Activated T-cell treated with anti-CD3 and anti-CD28 coated beads, Interleukin-2, amount 50 U/mL, for 4 hours (primary cell): Measurements from ENCODE around the gene SERPINA5. TPM values are rescaled to one million over a fixed set of nuclear protein-coding genes. Genes with fewer than 3 reads are reported as not detected.
"Not testable (repeated sequence)": the region's sequence is repeated elsewhere in the genome, so short reads cannot be mapped to it uniquely, and the experiment has no call there.

Source experiments
- ATAC-seq, 2 donors: fragments of 200-7000 bp; cut with Tn5 transposase; one replicate each; pipeline ENCODE4 v1.10.0; 2021
- DNase-seq: peaks from one replicate; pipeline ENCODE4 v3.0.0-alpha.2; 2020
- H3K27me3 Mint-ChIP-seq: one replicate; pipeline ENCODE4 v1.8.0; 2021; ENCODE audit warnings: low read depth, mixed read lengths
- H3K36me3 Mint-ChIP-seq: one replicate; pipeline ENCODE4 v1.8.0; 2022; ENCODE audit warnings: mixed read lengths; ENCODE audit not compliant: insufficient read depth
- H3K4me1 Mint-ChIP-seq: one replicate; pipeline ENCODE4 v1.8.0; 2021; ENCODE audit warnings: low read depth, mixed read lengths
- H3K4me3 Mint-ChIP-seq: one replicate; pipeline ENCODE4 v1.8.0; 2021; ENCODE audit warnings: mild to moderate bottlenecking, moderate library complexity, mixed read lengths
- H3K9me3 Mint-ChIP-seq: one replicate; pipeline ENCODE4 v1.8.0; 2021; ENCODE audit warnings: mixed read lengths
- total RNA-seq, 3 donors: library from RNA; stranded (reverse); gene quantifications; one replicate each; pipeline ENCODE4 v1.2.1, GENCODE V29; 2021

The SERPINA5 gene
- total RNA-seq, 3 donors from 2014 or later: 0.29 to 0.58 (median 0.38) TPM

DNA sequence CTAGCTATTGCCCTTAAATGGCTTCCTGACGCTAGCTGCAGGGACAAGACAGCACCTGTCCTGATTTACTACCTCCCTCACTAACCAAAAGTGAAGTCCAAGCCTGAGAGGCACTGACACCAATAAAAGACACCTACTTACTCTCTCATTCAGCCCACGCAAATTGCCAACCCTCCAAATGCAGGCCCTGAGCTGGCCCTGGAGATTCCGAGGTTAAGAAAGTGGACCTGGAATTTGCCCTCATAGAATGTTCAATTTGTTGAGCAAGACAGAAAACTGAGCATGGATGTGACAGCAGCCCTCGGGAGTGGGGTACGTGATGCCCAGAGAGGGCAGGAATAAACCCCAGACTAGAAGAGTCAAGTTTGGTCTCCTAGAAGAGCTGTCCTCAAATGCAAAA is 47.4 kb downstream of the SERPINA5 start:
- DNase-seq (no peak), ATAC-seq (no peak)
- Mint-ChIP-seq H3K36me3 (no peaks in the 10 kb centered on the region), H3K9me3 (no peaks in the 10 kb centered on the region), H3K27me3 (peaks cover 9% of the 10 kb centered on the region), H3K4me3 (no peak overlapping the region), H3K4me1 (no peaks in the 10 kb centered on the region)

DNA sequence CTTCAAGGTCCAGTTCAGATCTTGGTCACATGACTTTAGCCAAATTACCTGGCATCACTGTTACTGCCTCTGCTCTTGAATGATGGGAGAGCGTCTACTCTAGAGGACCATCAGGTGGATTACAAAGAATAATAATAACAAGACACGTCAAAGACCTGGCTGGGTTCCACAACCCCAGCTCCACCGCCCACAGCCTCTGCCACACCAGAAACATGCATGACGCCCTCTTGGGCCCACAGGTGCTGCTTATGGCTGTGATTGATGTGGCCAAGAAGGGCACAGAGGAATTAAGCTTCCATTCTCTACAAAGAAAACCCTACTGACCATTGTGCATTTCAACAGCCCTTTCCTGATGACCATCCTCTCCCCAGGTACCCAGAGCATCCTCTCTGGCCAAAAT is 49.2 kb downstream of the SERPINA5 start:
- Mint-ChIP-seq H3K4me3 (no peak overlapping the region), H3K36me3 (no peaks in the 10 kb centered on the region), H3K9me3 (no peaks in the 10 kb centered on the region), H3K4me1 (no peaks in the 10 kb centered on the region), H3K27me3 (peaks cover 12% of the 10 kb centered on the region)
- ATAC-seq (no peak), DNase-seq (no peak)

DNA sequence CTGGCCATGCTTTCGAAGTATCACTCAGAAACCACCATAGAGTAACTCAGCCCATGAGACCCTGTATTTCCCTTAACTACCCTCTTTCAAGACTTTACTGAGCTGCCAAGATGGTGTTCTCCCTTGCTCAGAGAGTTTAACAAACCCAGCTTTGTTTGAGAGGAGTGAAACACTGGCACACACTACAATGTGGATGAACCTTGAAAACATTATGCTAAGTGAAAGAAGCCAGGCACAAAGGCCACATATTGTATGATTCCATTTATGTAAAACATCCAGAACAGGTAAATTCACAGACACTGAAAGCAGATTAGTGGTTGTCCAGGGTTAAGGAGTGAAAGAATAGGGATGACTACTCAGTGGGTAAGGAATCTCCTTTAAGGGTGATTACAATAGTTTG is 49.8 kb downstream of the SERPINA5 start:
- H3K9me3 Mint-ChIP-seq: no peaks in the 10 kb centered on the region
- no peak overlapping the region for H3K4me3 Mint-ChIP-seq
- H3K4me1 Mint-ChIP-seq: no peaks in the 10 kb centered on the region
- ATAC-seq: no peak
- peaks cover 12% of the 10 kb centered on the region for H3K27me3 Mint-ChIP-seq
- DNase-seq: no peak
- no peaks in the 10 kb centered on the region for H3K36me3 Mint-ChIP-seq

DNA sequence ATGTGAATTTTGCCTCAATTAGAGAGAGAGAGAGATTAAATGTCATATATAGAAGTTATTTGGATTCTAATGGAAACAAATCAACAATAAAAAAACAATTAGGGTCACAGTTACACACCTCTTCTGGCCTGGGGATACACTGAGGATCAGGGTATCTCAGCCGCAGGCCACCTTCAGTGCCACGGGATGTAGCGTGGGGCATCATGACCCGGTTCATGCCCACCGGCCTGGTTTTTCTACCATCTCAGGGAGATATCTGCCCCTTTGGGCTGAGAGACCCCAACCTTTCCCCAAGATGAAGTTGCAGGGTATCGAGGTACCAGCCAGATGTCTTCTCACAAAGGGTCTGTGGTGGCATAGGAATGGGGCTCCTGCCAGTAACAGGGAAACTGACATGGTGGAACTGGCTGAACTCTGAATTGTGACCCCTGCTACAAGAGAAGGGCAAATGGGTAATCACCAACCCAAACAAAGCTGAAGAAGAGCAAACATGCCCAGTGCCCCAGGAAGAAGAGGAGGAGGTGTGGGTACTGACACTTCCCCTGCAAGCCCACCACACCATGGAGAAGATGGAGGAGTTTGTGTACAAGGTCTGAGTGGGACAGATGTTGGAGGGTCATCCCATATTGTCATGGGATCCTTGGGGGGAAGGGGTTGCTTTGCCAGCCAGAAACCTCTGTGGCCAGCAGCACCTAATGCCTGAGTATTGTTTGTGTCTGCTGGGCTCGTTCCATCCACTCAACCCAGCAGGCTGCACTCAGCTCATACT is 50.5 kb downstream of the SERPINA5 start:
- Mint-ChIP-seq H3K4me1 (no peaks in the 10 kb centered on the region), H3K9me3 (no peaks in the 10 kb centered on the region), H3K36me3 (no peaks in the 10 kb centered on the region), H3K4me3 (no peak overlapping the region), H3K27me3 (peaks cover 12% of the 10 kb centered on the region)
- no peak for DNase-seq
- no peak for ATAC-seq

DNA sequence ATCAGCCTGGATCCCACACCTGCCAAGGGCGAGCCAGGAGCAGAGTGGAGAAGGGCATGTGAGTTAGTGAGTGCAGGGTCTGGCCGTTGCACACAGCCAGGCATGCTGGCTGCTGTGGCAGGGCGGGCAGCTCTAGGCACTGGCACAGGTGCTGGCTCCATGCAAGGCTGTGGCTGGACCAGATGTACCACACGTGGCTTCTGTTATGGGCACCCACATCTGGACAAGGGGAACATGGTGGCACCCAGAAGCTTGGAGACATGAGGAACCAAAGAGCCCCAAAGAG is 51.0 kb downstream of the SERPINA5 start:
- ATAC-seq (no peak), DNase-seq (no peak)
- Mint-ChIP-seq H3K4me3 (no peak overlapping the region), H3K27me3 (peaks cover 9% of the 10 kb centered on the region), H3K36me3 (no peaks in the 10 kb centered on the region), H3K4me1 (no peaks in the 10 kb centered on the region), H3K9me3 (no peaks in the 10 kb centered on the region)

DNA sequence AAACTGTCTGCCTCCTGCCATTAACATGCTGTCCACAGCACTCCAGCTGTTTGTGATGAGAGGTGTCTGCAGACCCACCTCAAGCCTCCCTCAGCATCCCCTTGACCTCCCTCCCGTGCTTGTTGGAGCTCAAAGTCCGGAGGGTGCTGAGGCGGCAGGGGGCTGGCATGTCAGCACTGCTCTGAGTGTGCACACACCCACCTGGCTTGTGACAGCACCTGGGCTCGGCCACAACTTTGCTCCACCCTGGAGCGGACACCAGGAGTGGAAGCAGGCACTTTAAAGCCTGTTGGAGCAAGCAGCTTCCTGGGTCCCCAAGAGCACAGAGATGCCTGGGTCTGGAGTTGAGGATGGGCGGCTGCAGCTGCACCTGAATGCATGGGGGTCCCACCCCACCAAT is 51.9 kb downstream of the SERPINA5 start:
- ATAC-seq (no peak), DNase-seq (no peak)
- H3K4me1 Mint-ChIP-seq: no peaks in the 10 kb centered on the region
- H3K4me3 Mint-ChIP-seq: no peak overlapping the region
- no peaks in the 10 kb centered on the region for H3K36me3 Mint-ChIP-seq
- H3K27me3 Mint-ChIP-seq: peaks cover 6% of the 10 kb centered on the region
- no peaks in the 10 kb centered on the region for H3K9me3 Mint-ChIP-seq

DNA sequence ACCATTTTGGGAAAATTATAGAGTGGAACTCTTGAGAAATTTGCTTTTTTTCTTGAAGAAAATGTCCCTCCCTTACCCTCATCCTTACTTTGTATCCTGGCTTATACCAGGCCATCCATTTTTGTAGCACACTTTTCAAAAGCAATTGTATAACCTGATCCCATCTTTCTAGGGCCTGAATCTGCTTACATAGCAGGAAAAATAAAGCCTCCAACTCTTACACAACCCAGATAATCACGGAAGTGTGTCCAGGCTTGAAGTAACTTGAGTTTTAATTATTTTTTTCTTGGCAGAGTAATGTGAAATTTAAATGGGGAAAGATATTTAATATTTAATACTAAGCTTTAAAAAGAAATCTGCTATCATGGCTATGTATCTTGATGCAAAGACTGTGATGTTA is 53.9 kb downstream of the SERPINA5 start:
- DNase-seq (no peak), ATAC-seq (no peak)
- Mint-ChIP-seq H3K4me1 (no peaks in the 10 kb centered on the region), H3K27me3 (peaks cover 8% of the 10 kb centered on the region), H3K4me3 (no peak overlapping the region), H3K36me3 (no peaks in the 10 kb centered on the region), H3K9me3 (no peaks in the 10 kb centered on the region)

DNA sequence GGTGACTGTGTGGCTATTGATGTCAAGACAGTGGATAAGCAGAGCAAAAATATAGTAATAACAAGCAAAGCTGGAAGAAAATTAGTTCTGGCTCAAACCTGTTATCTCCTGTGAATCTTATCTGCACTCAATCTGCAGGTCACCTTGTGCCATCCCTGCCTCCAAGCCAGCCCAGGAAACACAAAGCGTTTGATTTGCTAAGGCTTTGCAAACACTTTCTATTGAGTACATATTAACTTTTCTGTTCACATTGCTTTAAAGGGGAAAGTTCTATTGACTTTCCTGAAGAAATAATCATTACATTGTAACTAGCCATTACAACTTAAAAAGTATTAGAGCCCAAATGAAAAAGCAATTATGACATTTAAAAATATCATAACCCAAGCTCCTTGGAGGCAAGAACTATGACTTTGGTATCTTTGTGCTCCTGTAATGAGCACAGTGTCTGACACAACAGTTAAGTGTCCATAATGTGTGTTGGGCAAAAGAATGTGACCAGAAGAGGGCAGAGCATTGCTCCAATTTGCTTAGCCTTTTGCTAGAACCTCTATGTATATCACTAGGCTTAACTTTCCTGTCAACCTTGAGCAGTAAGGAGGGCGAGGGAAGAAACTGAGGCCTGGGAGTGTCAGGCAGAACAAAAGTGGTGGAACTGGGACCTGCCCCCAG is 55.7 kb downstream of the SERPINA5 start:
- Mint-ChIP-seq H3K4me3 (no peak overlapping the region), H3K4me1 (no peaks in the 10 kb centered on the region), H3K27me3 (peaks cover 8% of the 10 kb centered on the region), H3K9me3 (no peaks in the 10 kb centered on the region), H3K36me3 (no peaks in the 10 kb centered on the region)
- DNase-seq (no peak), ATAC-seq (no peak)

DNA sequence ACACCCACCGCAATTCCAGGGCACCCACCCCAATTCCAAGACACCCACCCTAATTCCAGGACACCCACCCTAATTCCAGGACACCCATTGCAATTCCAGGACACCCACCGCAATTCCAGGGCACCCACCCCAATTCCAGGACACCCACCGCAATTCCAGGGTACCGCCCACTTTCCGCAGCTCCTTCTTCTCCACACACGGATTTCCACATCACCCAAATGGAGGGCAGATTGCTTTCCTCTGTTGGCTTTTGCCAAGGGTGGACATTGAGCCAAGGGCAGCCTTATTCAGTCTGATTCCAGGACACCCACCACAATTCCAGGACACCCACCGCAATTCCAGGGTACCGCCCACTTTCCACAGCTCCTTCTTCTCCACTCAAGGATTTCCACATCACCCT is 56.6 kb downstream of the SERPINA5 start:
- not testable (repeated sequence) for H3K27me3 Mint-ChIP-seq, H3K4me1 Mint-ChIP-seq, DNase-seq, H3K4me3 Mint-ChIP-seq, H3K9me3 Mint-ChIP-seq, H3K36me3 Mint-ChIP-seq, ATAC-seq

DNA sequence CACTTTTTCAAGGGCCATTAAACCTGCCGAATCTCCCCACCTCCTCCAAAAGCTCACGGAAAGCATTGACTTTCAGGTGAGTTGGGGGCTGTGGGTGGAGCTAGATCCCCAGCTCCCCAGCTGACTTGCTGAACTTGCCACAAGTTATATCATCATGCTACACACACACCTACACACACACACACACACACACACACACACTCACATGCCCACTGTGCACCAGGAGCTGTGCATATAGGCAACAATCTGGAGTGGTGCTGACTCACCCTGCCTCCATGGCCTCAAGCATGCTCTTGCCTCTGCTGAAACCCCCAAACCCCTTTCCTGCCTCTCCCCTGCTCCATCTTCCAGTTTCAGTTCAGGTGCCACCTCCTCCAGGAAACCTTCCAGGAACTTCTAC is 57.1 kb downstream of the SERPINA5 start:
- H3K36me3 Mint-ChIP-seq: no peaks in the 10 kb centered on the region
- DNase-seq: no peak
- ATAC-seq: no peak
- H3K9me3 Mint-ChIP-seq: no peaks in the 10 kb centered on the region
- H3K27me3 Mint-ChIP-seq: peaks cover 8% of the 10 kb centered on the region
- no peak overlapping the region for H3K4me3 Mint-ChIP-seq
- no peaks in the 10 kb centered on the region for H3K4me1 Mint-ChIP-seq

DNA sequence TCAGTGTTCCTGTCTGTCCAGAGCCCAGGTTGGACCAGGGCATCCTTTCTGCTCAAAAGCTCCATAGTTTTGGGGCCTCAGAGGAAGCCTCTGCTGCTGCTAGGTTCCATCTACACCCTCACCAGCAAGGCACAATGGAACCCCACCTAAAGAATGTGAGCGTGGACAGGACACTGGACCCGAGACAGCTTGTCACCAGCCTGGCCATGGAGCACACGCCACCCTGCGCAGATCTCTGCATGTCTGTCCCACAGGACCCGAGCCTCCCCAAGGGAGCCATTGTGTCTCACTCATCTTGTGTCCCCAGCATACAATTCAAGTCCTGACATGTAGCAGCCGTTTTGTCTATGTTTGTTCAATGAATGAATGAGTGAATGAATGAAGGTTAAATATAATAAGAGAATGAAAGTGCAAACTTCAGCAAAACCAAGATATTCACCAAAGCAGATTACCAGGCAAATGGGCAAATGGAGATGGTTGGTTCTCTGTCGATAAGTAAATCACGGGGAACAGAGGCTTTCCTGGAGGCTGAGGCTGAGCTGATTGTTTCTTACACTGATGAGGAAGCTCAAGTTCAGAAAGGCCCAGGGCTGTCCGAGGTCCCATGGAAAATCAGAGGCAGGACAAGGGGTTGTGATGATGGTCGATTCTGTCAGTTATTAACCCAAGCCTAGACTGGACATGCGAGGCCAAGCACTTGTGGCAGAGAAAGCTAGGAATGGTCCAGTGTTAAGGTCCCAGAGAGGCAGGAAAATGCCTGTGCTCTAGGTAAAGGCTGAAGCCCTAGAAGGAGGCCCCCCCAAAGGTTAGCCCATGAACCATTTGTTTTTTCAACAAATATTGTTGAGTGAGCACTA is 58.0 kb downstream of the SERPINA5 start:
- no peaks in the 10 kb centered on the region for H3K4me1 Mint-ChIP-seq
- peaks cover 2% of the 10 kb centered on the region for H3K27me3 Mint-ChIP-seq
- no peak for DNase-seq
- no peaks in the 10 kb centered on the region for H3K36me3 Mint-ChIP-seq
- no peak overlapping the region for H3K4me3 Mint-ChIP-seq
- H3K9me3 Mint-ChIP-seq: no peaks in the 10 kb centered on the region
- ATAC-seq: no peak

DNA sequence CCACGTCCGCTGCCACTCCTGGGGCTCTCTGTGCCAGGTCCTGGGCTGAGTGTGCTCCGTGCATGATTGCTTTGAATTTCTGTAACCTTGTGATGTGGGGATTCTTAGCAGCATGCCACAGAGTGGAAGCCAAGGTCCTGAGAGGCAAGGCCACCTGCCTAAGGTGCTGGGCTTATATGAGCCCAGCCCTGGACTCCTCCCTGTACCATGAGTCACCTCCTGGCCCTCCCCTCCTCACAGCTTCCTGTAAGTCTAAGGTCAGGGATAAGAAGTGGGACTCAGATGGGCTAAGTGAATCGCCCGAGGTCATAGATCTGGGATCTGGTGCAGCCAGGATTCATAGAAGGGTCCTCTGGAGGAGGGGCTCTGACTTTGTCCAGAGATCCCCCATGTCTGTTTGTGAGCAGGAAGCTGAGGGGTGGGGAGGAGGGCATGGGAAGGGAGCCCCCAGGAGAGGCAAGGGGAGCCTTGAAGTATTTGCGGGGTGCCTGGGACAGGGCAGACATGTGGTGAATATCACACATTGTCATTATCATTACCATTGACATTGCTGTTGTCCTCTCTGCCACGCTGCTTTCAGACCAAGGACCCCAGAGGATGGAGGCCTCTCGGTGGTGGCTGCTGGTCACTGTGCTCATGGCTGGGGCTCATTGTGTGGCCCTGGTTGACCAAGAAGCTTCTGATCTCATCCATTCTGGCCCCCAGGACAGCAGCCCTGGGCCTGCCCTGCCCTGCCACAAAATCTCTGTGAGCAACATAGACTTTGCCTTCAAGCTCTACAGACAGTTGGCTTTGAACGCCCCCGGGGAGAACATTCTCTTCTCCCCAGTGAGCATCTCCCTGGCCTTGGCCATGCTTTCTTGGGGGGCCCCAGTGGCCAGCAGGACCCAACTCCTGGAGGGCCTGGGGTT is 59.8 kb downstream of the SERPINA5 start:
- DNase-seq: no peak
- Mint-ChIP-seq H3K27me3 (peaks cover 5% of the 10 kb centered on the region), H3K36me3 (no peaks in the 10 kb centered on the region), H3K4me3 (no peak overlapping the region), H3K9me3 (no peaks in the 10 kb centered on the region), H3K4me1 (no peaks in the 10 kb centered on the region)
- ATAC-seq: no peak

DNA sequence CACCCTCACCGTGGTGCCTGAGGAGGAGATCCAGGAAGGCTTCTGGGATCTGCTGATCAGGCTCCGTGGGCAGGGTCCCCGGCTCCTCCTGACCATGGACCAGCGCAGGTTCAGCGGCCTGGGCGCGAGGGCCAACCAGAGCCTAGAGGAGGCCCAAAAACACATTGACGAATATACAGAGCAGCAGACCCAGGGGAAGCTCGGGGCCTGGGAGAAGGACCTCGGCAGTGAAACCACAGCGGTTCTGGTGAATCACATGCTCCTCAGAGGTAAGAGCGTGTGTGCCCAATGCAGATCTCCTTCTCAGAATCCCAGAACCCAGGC is 60.4 kb downstream of the SERPINA5 start:
- Mint-ChIP-seq H3K4me1 (no peaks in the 10 kb centered on the region), H3K4me3 (no peak overlapping the region), H3K27me3 (peaks cover 5% of the 10 kb centered on the region), H3K9me3 (no peaks in the 10 kb centered on the region), H3K36me3 (no peaks in the 10 kb centered on the region)
- ATAC-seq (no peak), DNase-seq (no peak)
